Hypothalamus (tissue), 51 donors: ENCODE results near the gene IL34.
"Not testable (repeated sequence)": the region's sequence is repeated elsewhere in the genome, so short reads cannot be mapped to it uniquely, and the experiment has no call there.

Source experiments
- DNase-seq, 51 donors: peaks; one replicate each; lab custom pipeline; 2025; lab: John Stamatoyannopoulos, UW

The IL34 gene

DNA sequence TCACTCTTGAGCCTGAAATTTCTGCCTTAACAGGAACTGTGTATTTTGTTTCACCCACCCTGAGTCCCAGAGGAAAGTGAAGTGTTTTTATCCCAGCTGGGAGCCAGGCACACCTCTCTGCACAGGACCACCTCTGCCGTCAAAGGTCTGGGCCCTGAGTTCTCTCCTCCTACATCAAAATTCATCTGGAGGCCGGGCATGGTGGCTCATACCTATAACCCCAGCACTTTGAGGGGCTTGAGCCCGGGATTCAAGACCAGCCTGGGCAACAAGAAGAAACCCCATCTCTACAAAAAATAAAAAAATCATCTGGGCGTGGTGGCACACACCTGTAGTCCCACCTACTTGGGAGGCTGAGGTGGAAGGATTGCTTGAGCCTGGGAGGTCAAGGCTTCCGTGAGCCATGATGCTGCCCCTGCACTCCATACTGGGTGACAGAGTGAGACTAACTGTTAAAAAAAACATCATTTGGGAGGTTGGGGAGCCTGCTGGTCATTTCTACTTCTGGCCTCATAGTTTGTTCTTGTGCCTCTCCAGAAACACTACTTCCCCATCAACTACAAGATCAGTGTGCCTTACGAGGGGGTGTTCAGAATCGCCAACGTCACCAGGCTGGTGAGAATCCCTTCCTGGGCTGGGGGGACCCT is 9.8 kb downstream of the IL34 start:
- DNase-seq = no peak

DNA sequence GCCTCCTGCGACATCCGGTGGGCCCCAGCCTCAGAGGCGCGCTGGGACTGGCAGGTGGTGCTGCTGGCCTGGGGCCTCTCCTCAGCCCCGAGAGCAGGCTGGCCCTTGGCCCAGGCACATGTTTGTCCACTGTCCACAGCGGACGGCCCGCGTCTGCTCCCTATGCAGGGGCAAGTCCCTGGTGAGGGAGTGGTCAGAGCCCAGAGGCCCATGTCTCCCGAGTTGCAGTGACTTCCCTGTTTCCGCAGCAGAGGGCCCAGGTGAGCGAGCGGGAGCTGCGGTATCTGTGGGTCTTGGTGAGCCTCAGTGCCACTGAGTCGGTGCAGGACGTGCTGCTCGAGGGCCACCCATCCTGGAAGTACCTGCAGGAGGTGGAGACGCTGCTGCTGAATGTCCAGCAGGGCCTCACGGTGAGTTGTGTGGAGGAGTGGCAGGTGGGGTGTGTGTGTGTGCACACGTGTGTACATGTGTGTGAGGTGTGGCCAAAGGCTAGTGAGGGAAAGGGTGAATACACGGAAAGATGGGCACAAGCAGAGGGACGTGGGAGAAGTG is 10.4 kb downstream of the IL34 start:
- DNase-seq = no peak

DNA sequence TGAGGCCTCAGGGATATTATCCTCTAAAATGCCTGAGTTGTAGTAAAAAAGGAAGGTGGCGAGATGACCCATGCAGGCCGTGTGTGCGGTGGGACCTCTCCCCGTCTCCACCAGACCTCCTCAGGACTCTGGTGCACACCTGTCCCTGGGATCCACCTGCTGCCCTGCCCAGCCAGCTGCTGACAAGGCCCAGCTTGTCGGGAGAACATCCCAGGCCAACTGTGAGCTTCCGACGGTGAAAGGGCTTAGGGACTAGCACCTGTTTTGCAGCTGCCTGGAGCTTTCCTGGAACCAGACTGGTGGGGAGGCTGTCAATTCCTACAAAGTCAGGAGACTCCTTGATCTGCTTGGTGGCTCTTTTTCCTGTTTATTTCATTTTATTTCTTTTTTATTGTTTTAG is 11.6 kb downstream of the IL34 start:
- DNase-seq = no peak

DNA sequence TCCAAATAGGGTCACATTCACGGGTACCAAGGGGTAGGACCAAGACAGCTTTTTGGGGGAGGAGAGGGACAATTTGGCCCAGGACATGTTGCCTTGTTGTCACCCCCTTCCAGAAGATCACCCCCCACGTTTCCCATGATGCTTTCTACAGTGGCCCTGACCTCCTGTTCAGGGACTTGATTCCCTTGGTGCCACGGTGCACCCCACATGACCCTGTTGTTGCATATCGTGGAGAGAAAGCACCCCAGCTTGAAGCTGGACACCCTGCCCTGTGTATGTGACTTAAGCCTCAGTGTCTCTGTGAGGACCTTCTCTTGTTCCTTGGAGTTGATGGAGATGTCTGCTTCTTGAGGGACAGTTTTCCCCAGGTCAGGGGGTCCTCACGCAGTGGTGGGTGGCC is 12.6 kb downstream of the IL34 start:
- no peak for DNase-seq

DNA sequence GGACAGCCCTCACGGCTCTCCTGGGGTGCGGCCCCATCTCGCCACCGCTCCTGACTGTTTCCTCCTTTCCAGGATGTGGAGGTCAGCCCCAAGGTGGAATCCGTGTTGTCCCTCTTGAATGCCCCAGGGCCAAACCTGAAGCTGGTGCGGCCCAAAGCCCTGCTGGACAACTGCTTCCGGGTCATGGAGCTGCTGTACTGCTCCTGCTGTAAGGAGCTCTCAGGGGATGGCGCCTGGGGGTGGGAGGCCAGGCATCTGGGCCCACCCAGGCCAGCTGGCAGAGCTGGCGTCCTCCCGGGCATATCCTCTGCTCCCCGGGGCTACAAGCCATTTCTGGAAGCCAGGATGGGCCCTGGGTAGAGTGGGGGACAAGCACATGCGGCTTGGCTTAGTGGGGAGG is 13.2 kb downstream of the IL34 start:
- no peak for DNase-seq

DNA sequence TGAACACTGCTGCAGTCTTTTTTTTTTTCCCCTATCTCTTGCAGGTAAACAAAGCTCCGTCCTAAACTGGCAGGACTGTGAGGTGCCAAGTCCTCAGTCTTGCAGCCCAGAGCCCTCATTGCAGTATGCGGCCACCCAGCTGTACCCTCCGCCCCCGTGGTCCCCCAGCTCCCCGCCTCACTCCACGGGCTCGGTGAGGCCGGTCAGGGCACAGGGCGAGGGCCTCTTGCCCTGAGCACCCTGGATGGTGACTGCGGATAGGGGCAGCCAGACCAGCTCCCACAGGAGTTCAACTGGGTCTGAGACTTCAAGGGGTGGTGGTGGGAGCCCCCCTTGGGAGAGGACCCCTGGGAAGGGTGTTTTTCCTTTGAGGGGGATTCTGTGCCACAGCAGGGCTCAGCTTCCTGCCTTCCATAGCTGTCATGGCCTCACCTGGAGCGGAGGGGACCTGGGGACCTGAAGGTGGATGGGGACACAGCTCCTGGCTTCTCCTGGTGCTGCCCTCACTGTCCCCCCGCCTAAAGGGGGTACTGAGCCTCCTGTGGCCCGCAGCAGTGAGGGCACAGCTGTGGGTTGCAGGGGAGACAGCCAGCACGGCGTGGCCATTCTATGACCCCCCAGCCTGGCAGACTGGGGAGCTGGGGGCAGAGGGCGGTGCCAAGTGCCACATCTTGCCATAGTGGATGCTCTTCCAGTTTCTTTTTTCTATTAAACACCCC is 13.8 kb downstream of the IL34 start:
- DNase-seq = no peak

DNA sequence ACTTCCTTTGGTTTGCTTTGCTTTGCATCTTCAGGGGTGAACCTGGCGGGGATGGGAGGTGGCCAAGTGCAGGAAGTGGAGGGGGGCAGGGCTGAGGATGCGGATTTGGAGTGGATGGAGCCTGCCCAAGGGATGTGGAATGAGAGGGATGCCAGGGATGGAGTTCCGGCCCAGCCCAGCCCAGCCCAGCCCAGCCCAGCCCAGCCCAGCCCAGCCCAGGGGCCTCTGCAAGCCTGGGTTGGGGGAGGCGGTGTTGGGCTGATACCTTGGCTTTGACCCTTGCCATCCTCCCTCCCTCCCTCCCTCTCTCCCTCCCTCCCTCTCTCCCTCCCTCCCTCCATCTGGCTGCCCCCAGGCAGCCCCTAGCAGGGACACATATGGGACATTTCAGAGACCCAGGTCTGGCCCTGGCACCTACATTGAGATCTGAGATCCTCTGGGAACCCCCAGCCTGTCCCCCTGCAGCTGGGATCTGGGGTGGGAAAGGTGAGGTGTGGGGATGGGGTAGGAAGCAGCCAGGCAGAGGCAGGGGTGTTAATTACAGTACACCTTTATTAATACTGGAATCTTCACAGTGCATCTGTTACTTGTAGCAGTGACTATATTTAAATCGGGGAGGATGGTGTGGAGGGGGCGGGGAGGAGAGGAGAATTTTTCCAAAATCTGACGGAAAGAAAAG is 14.5 kb downstream of the IL34 start:
- DNase-seq = no peak

DNA sequence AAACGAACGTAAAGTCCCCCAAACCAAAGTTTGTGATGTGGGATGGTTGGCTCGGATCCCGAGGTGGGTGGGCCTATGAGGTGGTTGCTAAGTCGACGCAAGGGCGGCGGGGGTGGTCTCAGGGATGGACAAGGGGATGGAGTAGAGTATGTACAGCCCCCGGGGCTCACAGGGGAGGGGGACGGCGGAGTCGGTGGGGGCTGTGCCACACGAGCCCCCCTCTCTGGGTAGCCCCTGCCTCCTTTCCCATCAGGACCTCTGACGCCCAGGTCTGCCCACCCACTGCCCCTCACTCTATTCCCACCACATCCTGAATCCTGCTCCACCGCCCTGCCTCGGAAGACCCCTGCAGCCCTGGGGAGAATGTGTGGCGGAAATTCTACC is 15.2 kb downstream of the IL34 start:
- no peak for DNase-seq

DNA sequence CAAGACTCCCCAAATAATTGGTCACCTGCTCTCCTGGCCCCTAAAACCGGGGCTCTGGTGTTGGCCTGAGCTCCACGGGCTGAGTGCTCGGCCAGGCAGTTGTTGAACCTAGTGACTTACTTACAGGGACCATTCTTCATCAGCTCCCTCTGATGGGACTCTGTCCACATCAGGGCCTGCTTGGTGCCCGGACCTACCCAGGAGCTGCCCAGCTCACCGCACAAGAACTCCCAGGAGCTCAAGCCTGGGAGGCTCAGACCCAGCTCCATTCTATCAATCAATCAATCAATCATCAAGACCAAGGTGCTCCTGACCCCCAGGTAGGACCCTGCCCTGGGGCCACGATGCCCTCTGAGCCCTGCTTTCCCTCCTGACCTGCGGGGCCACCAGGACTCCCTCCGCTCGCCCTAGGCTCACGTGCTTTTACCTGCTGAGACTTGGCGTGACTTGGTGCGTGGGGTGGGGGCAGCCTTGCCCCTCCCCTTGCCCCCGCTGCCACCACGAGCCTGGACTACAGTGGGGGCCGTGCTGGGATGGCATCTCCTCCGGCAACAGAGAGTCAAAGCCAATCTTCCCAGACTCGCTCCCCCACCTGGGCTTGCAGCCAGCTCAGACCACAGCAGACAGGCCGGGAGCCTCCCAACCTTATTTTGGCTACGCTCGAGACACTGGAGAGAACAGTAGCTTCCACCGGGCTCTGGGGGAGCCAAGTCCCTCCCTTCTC is 15.7 kb downstream of the IL34 start:
- DNase-seq = peak in 4 of 51 donors; percentile 35 to 54 (median 42)

DNA sequence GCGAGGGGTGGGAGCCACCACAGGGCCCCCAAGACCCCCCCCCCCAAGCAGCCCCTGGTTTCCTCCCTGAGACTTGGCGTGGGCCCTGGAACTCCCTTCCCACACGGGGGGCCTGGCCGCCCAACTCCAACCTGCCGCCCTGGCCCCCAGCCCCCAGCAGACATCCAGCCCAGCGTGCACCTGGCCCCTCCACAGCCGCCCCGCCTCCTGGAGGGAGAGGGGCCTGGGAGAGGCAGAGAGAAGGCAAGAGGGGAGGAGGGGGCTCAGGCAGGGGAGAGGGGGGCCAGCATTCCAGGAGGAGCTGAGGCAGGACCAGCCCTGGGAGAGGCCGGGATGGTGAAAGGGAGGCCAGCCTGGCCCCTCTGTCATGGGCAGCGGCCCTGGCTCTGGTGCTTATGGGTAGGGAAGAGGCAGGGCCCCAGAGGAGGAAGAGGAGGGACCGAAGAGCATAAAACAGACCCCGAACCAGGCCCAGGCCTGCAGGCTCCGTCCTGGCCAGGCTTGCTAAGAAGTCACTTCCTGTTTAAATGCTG is 16.7 kb downstream of the IL34 start:
- DNase-seq = no peak

DNA sequence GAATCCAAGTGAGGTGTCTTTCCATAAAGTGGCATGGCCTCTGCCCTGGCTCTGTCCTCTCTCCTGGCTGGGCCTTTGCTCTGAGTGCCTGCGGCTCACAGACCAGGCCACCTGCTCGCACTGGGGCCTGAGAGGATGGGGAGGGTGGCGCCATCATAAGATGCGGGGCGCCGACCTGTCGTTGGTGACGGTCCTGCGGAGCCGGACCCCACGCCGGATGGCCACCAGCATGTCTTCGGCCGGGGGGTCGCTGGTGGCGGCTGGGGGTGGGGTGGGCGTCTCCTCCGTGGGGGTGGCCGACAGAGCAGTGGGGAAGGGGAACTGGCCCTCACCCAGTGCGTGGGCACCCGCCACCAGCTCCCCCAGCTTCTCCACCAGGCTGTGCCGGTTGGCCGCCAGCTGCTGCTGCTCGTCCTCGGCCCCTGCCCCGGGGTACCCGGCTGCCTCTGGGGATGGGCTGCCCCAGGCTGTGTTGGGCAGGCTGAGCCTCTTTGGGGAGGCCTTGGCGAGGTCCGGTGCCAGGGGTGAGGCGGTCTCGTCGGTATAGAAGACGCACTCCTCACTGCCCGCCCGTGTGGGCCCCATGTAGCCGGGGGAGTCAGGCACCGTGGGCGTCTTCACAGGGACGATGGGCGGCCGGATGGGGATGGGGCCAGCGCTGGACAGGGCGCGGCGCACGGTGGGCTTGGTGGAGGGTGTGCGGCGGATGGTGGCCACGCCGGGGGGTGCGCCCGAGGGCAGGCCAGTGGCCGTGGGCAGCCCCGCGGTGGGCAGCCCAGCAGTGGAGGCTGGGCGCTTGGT is 17.4 kb downstream of the IL34 start:
- DNase-seq = no peak

DNA sequence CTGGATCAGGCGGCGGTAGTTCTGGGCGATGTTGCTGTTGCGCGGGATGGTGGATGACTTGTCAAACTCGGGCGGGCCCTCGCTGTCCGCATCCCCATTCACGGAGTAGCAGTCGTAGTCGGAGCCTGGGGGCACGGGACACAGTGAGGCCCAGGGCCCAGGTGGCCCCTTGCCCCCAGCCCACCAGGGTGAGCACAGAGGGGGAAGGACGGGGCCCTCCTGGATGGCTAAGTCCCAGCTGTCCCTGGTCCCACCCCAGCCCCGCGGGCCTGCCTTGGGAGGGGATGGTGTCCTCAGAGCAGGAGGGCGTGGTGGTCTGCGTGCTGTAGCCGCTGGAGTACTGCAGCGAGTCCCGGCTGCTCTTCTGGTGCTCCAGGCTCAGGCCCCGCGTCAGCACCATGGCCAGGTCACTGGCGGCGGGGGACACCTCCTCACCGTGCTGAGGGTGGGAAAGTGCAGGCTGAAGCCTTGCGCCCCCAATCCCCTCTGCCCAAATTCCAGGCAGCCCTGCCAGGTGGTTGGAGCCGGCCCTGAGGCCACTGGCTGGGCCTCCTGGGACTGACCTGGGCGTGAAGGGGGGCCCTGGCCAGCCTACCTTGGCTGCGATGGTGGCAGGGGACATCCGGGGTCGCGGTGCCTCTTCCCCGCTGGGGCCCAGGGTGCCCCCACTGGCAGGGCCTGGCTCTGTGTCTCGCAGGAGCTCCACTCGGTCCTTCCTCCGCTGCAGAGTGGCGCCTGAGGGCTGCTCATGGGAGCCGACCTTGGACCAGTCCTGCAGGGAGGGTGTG is 18.2 kb downstream of the IL34 start:
- DNase-seq = no peak

DNA sequence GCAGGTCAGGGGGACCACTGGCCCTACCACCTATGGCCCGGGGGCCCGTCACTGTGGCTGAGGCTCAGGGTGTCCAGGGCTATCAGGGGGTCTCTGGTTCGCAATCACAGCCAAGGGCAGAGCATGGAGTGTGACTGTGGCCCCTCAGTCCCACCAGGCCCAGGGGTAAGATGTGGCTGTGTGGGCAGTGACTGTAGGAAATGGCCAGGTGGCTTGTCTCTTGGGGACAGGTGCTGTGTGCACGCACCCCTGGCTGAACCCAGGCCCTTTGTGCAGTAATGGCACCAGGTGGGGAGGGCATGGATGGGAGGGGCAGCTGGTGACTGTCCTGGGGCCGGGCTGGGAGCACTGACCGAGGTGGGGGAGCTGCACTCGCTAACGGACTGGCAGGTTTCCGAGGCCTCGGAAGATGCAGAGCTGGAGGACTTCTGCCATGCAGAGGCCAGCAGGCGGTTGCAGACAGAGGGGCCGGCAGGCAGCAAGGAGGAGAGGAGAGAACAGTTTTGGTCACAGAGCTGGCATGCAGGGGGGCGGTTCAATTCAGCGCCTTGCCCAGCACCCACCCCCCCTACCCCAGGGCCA is 18.8 kb downstream of the IL34 start:
- DNase-seq = no peak

DNA sequence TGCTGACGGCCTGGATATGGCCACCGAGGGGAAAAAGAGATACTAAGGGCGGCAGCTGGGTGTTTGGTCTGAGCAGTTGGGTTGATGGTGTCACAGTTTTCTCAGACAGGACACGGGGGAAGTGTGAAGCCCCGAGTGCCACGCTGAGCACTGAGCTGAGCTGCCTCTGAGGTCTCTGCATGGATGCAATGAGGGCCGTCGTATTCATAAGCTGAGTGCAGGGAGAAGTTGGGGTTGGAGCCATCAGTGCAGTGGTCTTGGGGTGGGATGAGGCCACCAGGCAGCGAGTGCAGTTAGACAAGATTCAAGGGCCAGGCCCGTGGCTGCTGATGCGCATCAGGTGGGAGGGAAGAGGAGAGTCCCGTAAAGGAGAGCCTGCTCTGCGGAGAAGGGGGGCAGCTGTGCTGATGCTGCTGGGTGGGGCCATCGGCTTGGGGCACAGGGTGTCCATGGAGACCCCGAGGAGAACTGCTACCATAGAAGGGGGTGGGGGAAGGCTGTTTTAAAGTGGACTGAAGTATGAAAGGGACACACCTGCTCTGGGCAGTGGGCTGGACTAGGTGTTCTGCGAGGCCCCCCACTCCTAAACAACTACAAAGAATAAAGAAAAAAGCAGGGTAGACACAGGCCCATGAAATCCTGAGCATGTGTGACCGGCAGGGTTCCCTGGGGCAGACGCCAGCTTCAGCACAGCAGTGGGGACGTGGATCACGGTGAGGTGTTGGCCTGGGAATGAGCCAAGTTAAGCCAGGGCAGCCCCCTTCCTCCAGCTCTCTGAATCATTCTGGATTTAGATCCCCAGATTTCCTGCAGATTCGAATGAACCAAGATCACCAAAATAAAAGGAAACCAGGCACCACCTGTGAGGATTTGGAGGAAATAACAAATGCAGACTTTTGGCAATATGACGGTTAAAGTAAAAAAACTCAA is 19.7 kb downstream of the IL34 start:
- no peak for DNase-seq

DNA sequence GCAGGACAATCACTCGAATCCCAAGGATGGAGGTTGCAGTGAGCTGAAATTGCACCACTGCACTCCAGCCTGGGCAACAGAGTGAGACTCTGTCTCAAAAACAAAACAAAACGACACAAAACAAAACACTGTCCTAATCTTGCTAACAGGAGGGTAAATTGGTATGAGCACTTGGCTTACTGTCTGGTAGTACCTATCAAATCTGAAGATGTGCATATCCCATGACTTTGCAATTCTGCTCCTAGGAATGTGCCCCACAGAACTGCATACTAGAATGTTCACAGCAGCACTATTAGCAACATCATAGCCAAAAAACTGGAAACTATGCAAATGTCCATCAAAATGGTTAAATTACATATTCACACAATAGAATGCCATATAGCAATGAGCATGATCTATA is 23.8 kb downstream of the IL34 start:
- DNase-seq = no peak

DNA sequence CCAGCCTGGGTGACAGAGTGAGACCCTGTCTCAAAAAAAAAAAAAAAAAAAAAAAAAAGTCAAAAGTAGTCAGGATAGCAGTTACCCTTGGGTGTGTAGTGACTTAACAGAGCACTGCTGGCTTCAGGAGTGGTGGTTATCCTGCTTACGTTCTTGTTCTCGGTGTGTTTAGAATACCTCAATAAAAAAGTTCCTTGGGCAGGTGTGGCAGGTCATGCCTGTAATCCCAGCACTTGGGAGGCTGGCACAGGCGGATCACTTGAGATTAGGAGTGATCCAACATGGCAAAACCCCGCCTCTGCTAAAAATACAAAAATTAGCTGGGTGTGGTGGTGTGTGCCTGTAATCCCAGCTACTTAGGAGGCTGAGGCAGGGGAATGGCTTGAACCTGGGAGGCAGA is 24.6 kb downstream of the IL34 start:
- not testable (repeated sequence) for DNase-seq

DNA sequence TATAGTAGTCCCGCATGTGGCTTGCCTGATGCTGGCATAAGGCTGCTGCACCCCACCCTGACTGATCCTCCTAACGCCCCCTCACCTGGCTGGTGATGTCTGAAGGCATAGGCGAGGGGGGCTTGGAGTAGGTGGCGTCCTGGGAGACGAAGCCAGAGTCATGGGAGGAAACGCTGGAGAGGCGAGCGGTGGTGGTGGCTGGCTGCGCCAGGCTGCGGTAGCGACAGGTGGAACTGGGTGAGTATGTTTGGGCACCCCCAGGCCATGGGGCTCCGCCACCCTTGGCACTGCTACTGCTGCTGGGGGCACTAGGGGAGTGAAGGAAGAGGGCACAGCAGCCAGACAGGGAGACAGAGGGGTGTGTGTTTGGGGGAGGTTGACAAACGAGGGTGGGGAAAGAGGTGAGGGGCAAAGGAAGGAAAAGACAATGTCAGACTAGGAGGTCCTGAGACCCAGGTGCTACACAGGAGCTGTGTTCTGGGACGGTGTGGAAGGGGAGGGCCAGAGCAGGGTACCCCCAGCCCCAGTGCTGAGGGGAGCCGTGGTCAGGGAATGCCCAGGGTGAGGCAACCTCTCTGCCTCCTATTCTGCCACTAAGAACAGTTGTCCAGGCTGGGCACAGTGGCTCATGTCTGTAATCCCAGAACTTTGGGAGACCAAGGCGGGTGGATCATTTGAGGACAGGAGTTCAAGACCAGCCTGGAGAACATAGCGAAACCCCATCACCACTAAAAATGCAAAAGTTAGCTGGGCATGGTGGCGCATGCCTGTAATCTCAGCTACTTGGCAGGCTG is 28.1 kb downstream of the IL34 start:
- no peak for DNase-seq
